ENCODE measurements around the gene ACOXL. TPM values are rescaled to one million over a fixed set of nuclear protein-coding genes. Genes with fewer than 3 reads are reported as not detected.

ACOXL gene
- total and polyA plus RNA-seq, 10 of the 15 experiments (the other 5 are each of a cell fraction or from before 2014, with no cell fraction given): 0.05 to 1.3 (median 0.71) TPM

GRCh38 chr2:110881908-110882307 lies 149.5 kb downstream of the ACOXL start (continued):
- TF ChIP-seq USF1 (IDR thresholded peaks at IDR 0.05; ENCODE audit: borderline replicate concordance, extremely low read length, insufficient read depth, low read depth, low read length) (no peak), ZNF687 (IDR thresholded peaks at IDR 0.05) (no peak), CEBPZ (IDR thresholded peaks at IDR 0.05; ENCODE audit: low read depth, low read length) (no peak), JUND (IDR thresholded peaks at IDR 0.05; ENCODE audit: low read depth, low read length) (no peak), TCF7 (IDR thresholded peaks at IDR 0.05; ENCODE audit: borderline replicate concordance) (peak; percentile 43; the same call in 1 of the 2 replicates), HDAC6 (IDR thresholded peaks at IDR 0.05; ENCODE audit: unreplicated experiment) (no peak), NR2C1 (IDR thresholded peaks at IDR 0.05) (no peak), KDM1A (IDR thresholded peaks at IDR 0.05; ENCODE audit: borderline replicate concordance) (no peak), NFIC (IDR thresholded peaks at IDR 0.05; ENCODE audit: low read depth, low read length) (peak; percentile 91), POLR2A (IDR thresholded peaks at IDR 0.05; ENCODE audit: low read depth, low read length) (no peak), STAT3 (IDR thresholded peaks at IDR 0.05; ENCODE audit: low read depth, low read length) (no peak), IRF4 (IDR thresholded peaks at IDR 0.05; ENCODE audit: low read depth, low read length) (peak; percentile 79), RBBP5 (conservative IDR thresholded peaks at IDR 0.05) (no peak), HSF1 (IDR thresholded peaks at IDR 0.05; ENCODE audit: low read depth, low read length) (no peak), EZH2 (IDR thresholded peaks at IDR 0.05; ENCODE audit: borderline replicate concordance, control insufficient read depth, low read depth, low read length) (no peak), SMC3 (IDR thresholded peaks at IDR 0.05; ENCODE audit: borderline replicate concordance, low read length) (no peak), ATF7 (IDR thresholded peaks at IDR 0.05; ENCODE audit: low read depth) (peak; percentile 27; the same call in 1 of the 2 replicates), MYB (IDR thresholded peaks at IDR 0.05; ENCODE audit: borderline replicate concordance, low read depth, low read length) (no peak), BHLHE40 (IDR thresholded peaks at IDR 0.05; ENCODE audit: borderline replicate concordance in 1 of 2, low read depth in 2 of 2, low read length in 1 of 2) (peak in 1 of 2 experiments; percentile 13; a peak in 1 of 4 replicates), NKRF (conservative IDR thresholded peaks at IDR 0.05) (no peak)

All from GM12878 (cell line).